Measurements from ENCODE around the gene DRGX.

Gene DRGX

DNA sequence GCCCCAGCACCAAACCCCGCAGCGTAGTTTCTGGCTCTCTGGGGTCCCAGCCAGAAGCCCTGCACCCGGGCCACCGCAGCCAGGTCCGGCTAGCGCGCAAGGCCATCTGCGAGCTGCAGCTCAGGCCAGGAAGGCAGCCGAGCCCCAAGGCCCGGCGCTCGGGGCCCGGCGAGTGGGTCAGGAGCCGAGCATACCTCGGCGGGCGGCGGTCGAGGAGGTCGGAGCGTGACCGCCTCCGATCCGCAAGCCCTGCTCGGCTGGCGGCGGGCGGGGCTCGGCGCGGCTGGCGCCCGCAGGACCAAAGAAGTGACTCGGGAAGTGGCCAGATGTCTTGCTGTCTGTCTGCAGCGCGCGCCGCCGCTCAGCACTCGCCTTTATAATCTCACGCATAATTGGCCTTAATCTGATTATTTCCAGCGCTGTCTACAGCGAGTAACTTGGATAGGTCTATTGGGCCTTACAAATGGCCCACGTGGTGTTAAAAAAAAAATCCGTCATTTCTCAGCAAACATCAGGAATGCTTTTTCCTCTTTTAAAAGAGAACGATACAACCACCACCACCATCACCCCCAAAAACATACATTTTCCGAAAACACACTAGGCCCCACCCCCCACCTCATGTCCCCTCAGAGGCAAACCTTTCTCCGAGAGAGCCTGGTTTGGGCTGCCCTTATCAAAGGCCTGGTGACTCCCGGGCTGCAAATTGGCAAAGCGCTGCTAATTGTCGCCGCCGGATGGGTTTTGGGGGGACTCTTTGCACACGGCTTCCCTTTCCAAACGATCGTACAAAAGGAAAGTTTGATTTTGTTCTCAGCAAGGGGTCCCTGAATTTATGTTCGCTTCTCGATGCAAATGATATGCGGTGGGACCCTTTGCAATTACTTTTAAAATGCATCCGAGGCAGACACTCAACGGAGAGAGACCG lies at the start of gene DRGX:
Gene DRGX, minus strand, starts transcription at position 349 of the 925 bp plus-strand sequence. CDS start 649 bp downstream, outside the sequence.
- no peak for DNase-seq (ENCODE audit: low read depth in 3 of 3)

DNA sequence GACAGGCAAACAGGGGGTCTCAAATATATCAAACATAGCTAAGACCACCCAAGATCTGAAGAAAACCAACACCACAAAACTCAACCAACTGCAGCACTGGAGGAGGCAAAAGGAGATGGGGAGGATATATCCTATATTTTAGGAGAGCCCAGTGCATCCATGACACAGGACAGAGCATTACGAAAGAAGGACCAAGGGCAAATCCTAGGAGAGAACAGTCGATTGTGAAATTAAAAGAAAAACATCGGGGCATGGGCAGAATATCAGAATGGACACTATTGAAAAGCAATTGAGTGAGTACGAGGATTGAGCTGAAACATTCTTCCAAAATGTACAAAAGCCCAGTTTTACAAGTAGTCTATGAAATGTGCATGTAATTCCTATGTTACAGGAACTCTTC lies 48.5 kb upstream of the DRGX start:
- DNase-seq (ENCODE audit: low read depth in 3 of 3): no peak

DNA sequence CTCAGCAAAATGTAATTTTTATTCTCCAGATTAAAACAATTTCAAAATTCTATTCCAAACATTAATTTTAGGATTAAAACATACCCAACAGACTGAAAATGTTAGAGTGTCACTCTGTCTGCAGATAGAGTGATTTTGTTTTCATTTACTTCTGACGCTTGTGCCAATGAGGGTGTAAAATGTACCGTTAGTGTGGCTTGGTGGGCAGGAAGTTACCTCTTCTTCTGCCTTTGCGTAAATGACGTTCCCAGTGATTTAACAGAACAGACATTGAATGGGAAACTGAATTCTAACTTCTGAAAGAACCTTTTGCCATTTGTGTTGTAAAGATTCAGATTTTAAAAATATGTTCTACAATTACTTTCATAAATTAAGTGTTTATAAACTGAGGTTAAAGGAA lies 47.0 kb upstream of the DRGX start:
- DNase-seq (ENCODE audit: low read depth in 3 of 3): no peak

DNA sequence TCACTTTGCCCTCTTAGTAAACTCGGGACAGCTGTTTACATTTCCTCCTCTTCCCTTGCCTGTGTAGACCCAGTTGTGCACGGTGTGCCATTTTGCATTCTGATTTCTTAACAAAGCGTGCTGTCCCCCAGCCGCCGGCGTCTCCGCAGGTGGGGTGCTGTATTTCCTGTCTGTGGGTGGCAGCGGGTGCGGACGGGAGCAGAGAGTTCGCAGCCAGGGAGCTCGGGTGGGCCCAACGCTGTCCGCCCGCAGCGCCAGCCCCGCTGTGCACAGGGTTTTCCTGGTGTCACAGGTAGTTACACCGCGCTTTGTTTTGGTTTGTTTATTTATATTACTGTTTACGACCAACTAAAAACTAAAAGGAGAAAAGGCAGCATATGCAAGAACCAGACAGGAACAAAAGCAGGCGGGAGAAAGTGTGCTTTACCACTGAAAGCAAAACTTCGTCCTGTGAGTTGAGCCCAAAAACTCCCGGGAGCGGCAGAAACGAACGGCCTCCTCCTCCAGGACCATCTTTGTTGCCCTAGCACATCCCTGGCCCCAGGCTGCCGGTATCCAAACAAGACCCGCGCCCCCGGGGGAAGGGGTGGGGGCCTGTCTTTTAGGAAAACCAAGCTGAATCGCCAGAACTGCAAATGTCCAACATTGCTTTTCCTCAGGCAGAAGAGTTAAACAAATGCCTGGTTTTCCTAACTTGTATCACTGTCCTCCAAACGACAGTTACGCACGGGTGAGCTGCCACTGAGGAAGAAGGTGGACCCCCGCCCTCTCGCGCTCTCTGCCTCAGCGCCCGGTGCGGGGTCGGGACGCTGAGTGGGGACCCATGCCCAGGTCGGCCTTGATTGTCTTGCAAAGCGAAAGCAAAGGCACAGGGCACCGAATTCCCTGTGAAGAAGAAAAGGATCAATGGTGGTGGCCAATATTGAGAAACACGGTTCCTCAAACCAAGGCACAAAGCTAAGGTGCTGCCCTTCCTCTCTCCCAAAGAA lies 45.9 kb upstream of the DRGX start:
- DNase-seq (ENCODE audit: low read depth in 3 of 3): no peak

DNA sequence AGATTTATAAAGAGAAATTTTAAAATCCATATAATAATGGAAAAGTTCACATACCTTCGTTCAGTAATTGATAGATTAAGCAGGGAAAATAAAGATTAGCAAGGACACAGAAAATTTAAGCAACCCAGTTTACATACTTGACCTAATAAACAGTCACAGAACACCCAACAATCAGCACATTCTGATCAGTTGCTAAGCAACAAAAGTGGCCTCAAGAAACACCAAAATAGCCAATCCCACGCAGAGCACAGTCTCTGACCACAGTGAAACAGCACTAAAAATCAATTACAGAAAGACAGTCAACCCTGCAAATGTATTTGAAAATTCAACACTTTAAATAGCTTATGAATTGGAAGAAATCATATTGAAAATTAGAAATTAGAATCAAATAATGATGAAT lies 39.3 kb upstream of the DRGX start:
- DNase-seq (ENCODE audit: low read depth in 3 of 3): no peak

DNA sequence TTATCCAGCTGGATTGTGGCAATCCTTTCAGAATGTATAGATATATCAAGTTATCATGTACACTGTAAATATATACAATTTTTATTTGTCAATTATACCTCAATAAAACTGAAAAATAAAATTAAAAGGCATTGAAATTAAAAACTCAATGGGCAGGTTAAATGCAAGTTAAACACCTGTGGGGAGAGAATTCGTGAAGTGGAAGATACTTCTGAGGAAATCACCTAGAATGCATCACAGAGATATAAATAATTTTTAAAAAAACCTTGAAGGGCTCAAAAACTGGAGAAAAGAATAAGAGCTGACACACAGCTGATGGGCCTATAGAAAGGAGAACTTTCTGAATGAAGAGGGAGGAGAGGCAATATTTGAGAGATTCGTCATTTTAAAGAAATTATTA lies 37.2 kb upstream of the DRGX start:
- DNase-seq (ENCODE audit: low read depth in 3 of 3): no peak

DNA sequence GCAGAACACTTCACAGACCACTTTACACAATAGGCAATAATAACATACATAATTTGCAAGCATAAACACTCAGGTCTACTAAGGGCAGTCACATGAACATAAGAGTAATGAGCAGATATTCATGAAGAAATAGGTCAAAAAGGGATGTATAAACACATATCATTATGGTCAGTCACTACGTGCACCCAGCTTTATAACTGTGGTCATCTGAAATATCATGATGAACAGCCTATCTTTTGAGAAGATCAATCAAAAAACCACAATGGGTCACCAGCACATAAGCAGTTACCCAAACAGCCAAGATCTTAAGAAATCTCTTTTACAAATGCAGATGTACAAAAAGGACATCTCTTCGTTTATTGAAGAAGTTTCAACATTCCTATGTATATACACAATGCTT lies 35.5 kb upstream of the DRGX start:
- no peak for DNase-seq (ENCODE audit: low read depth in 3 of 3)

DNA sequence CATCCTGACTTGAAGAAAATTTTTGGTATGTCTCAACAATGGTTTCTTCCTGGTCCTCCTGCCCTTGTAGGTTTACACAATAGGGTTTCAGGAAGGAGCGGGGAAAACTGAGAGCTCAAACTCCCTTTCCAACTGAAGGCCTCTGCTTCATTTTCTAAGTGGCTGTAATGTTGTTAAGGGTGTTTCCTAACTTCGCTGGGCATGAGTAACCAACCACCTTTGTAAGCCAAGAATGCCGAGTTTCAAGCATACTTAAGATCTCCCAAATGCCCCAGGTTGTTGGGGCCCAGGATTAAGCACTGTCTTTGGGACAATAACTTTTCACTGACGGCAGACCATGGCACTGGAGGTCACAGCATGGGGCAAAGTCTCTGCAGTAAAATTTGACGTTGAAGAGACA lies 33.6 kb upstream of the DRGX start:
- no peak for DNase-seq (ENCODE audit: low read depth in 3 of 3)

DNA sequence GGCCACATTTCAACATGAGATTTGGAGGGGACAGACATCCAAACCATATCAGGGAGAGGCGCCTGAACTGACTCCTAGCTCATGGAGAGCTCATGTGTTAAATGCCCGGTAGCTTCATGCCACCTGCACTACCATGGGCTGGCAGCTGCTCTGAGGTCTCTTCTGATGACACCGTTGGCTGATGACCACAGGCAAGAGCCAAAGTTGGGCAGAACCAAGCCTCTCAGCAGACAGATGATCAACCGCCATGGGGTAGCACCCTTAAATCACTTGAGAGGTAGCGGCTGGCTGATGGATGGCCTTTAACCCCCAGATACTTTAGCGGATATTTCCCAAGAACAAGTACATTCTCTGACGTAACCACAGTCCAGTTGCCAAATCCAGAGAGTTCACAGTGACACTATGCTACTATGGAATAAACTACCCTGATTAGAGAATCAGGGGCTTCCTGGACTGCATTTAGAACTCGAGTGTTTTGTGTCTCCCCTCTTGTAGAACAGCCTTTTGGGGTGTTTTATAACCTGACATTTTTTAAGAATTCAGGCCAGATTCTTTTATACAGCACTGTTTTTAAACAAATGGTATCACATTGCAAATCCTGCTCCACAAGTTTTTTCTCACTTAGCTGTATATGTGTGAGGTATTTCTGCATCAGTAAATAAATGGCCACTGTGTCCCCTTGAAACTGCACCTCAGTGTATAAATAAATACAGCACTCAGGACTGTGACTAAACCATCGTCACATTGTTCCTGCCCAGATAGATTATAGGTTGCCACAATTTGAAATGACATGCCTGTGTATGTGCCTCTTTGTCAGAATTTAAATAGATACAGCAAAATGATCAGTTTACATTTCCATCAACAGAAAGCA lies 30.8 kb upstream of the DRGX start:
- no peak for DNase-seq (ENCODE audit: low read depth in 3 of 3)

DNA sequence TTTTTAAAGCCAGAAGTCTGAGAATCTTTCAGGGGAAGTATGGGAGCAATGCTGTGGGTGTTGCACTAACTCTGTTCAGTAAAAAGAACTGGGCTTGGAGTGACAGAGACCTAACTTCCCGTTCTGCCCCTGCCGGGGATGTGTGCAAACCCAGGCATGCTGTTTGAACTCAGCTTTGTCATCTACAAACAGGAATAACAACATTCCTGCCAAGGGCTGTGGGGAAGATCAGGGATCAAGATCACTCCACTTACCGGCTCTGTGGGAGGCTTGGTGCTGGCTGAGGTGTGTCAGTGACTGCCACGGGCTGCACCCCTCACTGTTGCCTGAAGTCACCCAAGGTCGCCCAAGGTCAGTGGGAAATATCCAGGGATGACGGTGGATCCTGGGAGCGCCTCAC lies 23.1 kb upstream of the DRGX start:
- no peak for DNase-seq (ENCODE audit: low read depth in 3 of 3)

DNA sequence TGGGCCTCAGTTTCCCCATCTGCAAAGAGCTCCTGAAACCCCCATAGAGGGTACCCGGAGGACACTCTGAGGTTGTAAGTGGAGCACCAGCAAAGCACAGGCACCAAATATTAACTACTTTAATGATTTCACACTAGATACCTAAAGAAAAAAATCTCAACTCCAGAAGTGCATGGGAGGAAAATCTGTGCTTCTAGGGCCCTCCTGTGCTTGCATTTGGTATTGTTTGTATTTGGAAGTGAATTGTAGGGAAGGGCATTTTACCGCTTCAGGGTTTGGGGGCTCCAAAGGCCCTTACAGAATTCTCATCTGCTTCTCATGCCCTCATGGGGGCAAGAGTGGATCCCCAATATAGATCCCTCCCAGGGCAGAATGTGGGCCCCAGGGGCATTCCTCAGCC lies 22.4 kb upstream of the DRGX start:
- no peak for DNase-seq (ENCODE audit: low read depth in 3 of 3)

DNA sequence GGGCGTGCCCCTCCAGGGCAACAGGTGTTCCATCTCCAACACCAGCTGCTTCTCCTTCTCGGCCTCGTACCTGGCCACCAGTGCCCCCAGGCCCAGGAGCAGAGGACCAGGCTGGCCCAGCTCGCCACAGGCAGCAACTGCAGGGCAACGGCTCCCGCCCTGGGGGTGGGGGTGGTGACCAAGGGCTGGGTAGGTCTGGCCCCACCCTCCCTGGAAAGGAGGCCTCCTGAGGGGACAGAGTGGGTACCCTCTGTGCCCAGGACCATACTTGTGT lies 22.1 kb upstream of the DRGX start:
- DNase-seq (ENCODE audit: low read depth in 3 of 3): no peak

DNA sequence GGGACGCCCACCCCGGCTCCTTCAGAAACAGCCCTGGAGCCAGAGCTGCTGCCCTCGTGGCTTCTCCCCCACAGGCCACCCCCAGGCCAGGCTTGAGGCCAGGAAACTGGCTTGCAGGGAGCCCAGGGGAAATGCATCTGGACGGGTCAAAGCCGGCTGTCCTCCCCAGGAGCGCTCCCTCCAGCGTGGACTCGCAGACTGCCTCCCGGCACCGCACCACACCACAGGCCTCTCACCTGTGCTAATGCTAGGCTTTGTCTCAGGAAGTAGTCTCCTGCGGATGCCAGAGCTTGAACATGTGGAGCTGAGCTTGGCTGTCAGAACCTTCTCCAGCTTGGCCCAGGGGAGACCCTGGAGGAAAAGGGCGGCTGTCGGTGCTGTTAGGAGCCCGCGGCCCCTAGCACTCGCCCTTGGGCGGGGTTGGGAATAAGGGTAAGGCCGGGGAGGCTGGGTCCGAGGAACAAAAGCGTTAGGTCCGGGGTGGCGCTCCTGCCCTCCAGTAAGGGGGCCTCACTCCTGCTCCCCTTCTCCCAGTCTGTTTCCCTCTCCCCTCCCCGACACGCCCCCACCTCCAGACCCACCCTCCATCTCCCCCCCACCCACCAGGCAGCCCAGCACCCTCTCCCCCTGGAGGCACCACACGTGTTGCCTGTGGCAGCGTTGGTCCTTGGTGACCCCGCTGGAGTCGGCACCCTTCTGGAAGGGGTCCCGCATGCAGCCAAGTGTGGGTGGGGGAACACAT lies 21.6 kb upstream of the DRGX start:
- no peak for DNase-seq (ENCODE audit: low read depth in 3 of 3)

DNA sequence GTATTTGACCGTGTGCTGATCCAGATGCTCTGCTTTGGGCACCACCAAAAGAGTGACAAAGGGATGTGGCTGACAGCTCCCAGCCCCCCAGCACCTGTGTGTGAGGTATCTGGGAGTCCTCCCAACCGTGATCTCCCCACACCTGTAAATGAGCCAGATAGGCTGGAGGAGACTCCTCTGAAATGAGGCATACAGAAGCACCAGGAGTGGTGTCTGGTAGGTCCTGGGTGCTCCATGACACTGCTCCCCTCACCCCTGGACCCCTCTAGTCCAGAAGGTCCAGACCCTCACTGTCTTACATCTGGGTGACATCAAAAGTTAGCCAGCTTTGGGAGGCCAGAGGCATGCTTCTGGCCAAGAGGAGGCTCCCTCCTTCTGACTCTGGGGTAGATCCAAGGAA lies 20.0 kb upstream of the DRGX start:
- no peak for DNase-seq (ENCODE audit: low read depth in 3 of 3)

DNA sequence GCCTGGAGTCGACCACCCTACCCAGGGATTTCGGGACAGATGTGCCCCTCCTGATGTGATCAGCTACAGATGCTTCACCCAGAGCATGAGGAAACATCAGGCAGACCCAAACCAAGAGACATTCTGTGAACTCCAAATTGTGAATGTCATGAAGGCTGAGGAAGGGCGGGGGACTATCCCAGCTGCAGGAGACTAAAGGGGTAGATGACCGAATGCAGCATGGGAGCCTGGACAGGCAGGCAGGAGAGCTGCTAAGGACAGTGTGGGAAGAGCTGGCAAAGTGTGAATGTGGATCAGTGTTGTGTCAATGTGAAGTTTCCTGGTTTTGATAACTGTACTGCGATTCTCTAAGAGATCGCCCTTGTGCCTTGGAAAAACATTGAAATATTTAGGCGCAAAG lies 19.2 kb upstream of the DRGX start:
- DNase-seq (ENCODE audit: low read depth in 3 of 3): no peak

DNA sequence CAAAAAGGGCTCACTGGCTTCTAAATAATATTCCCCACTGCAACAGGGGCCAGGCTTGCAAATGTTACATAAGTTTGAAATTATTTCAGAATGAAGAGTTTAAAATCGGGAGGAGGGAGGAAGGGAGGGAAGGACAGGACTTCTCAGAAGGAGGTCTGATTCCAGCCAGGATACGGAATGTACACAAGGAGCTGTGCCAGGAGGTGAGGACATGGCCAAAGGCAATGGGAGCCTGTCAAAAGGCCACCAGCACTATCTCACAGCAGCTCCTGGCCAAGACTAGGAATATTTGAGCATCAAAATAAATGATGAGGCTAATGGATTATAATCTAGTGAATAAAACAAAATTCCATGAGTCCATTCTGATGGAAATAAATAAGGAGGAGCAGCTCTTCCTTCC lies 18.6 kb upstream of the DRGX start:
- DNase-seq (ENCODE audit: low read depth in 3 of 3): no peak

DNA sequence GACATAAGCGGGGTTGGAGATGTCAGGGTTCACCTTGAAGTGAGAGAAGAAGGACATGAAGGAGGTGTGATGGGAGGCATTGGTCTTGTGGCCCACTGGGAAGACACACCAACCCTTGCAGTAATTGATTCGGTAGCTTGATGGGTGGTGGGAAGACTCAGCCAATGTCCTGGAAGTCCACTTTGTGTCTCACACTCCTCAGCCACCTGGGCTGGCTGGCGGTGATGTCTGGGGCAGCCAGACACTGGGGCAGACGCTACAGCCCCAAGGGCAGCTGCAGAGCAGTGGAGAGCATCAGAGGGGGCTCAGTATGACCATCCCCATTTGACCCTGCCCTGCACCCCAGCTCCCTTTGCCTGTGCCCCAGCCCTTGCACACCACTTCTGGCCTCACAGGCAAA lies 16.7 kb upstream of the DRGX start:
- DNase-seq (ENCODE audit: low read depth in 3 of 3): no peak

DNA sequence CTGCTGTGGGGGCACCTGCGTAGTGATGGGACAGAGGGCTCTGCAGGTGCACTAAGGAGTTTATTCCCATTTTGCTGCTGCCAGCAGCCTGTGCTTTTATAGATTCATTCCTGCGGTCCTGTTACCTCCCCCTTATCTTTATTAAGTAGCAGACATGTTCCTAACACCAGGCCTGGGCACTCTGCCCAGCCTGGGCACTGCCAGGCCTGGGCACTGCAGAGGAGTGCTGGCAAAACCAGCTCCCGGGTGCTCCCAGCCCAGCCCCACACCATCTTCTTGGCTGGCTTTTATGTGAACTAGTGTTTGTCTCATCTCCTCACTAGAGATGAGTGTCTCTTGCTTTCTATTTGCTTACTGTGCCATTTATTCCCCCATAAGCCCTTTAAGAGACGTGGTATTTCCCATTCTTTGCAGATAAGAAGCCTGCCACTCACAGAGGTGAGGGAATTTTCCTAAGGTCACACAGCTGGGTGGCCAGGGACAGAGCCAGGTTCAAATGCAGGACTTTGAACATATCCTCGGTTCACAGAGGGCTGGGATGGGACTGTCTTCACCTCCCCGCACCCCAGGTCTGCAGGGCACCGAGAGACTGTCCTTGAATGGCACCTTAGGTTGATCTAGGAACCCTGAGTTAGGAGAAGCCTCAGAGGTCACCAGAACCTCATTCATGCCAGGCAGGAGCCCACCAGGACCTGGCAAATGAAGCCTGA lies 14.6 kb upstream of the DRGX start:
- DNase-seq (ENCODE audit: low read depth in 3 of 3): no peak

DNA sequence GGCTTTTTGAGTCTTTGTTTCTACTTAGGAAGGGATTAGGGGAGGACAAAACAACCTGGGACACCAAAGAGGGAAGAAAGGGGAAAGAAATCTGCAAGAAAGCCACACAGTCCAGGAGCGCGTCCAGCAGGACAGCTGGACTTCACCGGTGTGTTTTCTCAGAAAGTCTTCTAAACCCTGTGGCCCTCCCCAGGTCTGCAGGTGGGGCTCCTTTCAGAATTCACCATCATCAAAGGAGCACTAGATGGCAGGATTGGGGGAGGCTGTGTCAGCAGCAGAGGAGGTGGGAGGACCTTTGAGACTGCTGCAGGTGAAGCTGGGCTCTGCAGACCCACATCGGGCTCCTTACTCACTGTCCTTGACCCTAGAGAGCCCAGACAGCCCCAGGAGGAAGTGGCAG lies 13.9 kb upstream of the DRGX start:
- no peak for DNase-seq (ENCODE audit: low read depth in 3 of 3)

DNA sequence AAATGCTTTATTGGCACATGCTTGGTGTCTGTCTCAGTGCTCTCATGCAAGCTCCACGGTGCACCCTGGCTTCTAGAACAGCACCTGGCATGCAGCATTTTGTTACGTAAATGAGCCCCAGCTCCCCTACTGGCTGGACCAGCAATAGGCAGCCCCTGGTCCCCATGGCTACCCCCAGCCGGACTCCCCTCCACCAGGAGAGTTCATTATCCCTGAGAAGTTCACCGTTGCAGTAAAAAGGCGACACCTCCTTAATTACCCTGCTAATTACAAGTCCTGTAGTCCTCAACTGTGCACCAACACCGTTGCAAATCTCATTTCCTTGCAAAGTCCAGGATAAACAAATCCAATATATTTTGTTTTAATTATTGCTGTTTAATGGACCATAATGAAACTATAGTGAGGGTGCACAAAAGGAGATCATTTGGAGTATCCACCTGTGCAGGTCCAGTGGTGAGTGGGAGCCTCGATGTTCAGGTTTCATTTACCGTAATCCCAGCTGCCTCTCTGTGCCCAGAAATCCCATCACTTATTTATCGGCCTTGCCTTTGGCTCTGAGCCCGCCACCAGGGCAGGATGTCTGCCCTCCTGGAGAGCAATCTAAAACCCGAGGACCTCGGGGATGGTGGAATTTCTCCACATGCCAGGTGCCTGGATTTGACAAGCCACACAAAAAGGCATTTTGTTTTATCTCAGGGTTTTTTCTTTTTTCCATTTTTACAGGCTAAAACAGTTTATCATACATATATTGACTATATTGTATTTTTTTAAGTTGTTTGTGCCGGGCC lies 12.8 kb upstream of the DRGX start:
- DNase-seq (ENCODE audit: low read depth in 3 of 3): no peak

Data from stimulated activated CD4-positive, alpha-beta T cell treated with anti-CD3 and anti-CD28 coated beads, TNF-alpha, amount 100 ng/mL, for 4 hours (primary cell).